GM23338 (cell line): Measurements from ENCODE around the gene SCART1. TPM values are rescaled to one million over a fixed set of nuclear protein-coding genes. Genes with fewer than 3 reads are reported as not detected.

Source experiments
- ATAC-seq: fragments of 200-7000 bp; cut with Tn5 transposase; 3 replicates; pipeline ENCODE4 v1.9.1; 2020
- DNase-seq: peaks from one replicate; pipeline ENCODE4 v3.0.0-alpha.2; 2015; ENCODE audit warnings: low spot score
- H2AFZ ChIP-seq: fragments of 200-600 bp; sonication (generic); 2 replicates; pipeline ENCODE4 v1.8.0; 2016; ENCODE audit warnings: antibody characterized with exemption, mild to moderate bottlenecking, moderate library complexity
- H3F3A ChIP-seq: fragments of 200-600 bp; sonication (generic); replicated peaks from 2 replicates; pipeline ENCODE4 v1.8.0; 2017; ENCODE audit warnings: antibody characterized with exemption, mixed run types, low read depth
- H3K27ac ChIP-seq: fragments of 200-600 bp; sonication (generic); 2 replicates; pipeline ENCODE4 v1.6.1; 2016; ENCODE audit warnings: low read depth
- H3K27me3 ChIP-seq: fragments of 200-600 bp; sonication (generic); 2 replicates; pipeline ENCODE4 v1.8.0; 2016; ENCODE audit warnings: mild to moderate bottlenecking, mixed run types, moderate library complexity; ENCODE audit not compliant: insufficient read depth
- H3K36me3 ChIP-seq: fragments of 200-600 bp; sonication (generic); 2 replicates; pipeline ENCODE4 v1.8.0; 2016; ENCODE audit warnings: mild to moderate bottlenecking; ENCODE audit not compliant: insufficient read depth
- H3K4me1 ChIP-seq: fragments of 200-600 bp; sonication (generic); 2 replicates; pipeline ENCODE4 v1.8.0; 2016; ENCODE audit warnings: mild to moderate bottlenecking, moderate library complexity; ENCODE audit not compliant: insufficient read depth
- H3K4me2 ChIP-seq: fragments of 200-600 bp; sonication (generic); 2 replicates; pipeline ENCODE4 v1.7.1; 2017; ENCODE audit warnings: mixed run types
- H3K4me3 ChIP-seq: fragments of 200-600 bp; sonication (generic); 2 replicates; pipeline ENCODE4 v1.6.1; 2016; ENCODE audit warnings: mixed run types
- H3K79me2 ChIP-seq: fragments of 200-600 bp; sonication (generic); replicated peaks from 2 replicates; pipeline ENCODE4 v1.8.0; 2017; ENCODE audit warnings: mild to moderate bottlenecking; ENCODE audit not compliant: insufficient read depth
- H3K9me2 ChIP-seq: fragments of 200-600 bp; sonication (generic); 2 replicates; pipeline ENCODE4 v1.8.0; 2017; ENCODE audit not compliant: insufficient read depth
- H4K20me1 ChIP-seq: fragments of 200-600 bp; sonication (generic); replicated peaks from 2 replicates; pipeline ENCODE4 v1.8.0; 2017; ENCODE audit warnings: mild to moderate bottlenecking; ENCODE audit not compliant: insufficient read depth
- H3K27ac Mint-ChIP-seq: 2 replicates; pipeline ENCODE4 v1.8.0; 2020; ENCODE audit warnings: inconsistent platforms, mild to moderate bottlenecking, moderate library complexity, mixed read lengths
- H3K27me3 Mint-ChIP-seq: 3 replicates; pipeline ENCODE4 v1.8.0; 2022; ENCODE audit warnings: low read depth, mild to moderate bottlenecking, moderate library complexity, mixed read lengths, inconsistent platforms; ENCODE audit not compliant: insufficient read depth, poor library complexity
- H3K36me3 Mint-ChIP-seq: 3 replicates; pipeline ENCODE4 v1.8.0; 2021; ENCODE audit warnings: low read depth, mild to moderate bottlenecking, inconsistent platforms, moderate library complexity, mixed read lengths
- H3K4me1 Mint-ChIP-seq: 3 replicates; pipeline ENCODE4 v1.8.0; 2020; ENCODE audit warnings: mild to moderate bottlenecking, inconsistent platforms, mixed read lengths
- H3K4me3 Mint-ChIP-seq: 3 replicates; pipeline ENCODE4 v1.8.0; 2021; ENCODE audit warnings: moderate library complexity, mild to moderate bottlenecking, inconsistent platforms, mixed read lengths
- H3K9me3 Mint-ChIP-seq: 3 replicates; pipeline ENCODE4 v1.8.0; 2020; ENCODE audit warnings: moderate library complexity, mild to moderate bottlenecking, inconsistent platforms, mixed read lengths
- CREB1 ChIP-seq: fragments of 250-450 bp; sonication (Bioruptor Pico); IDR thresholded peaks from 2 replicates; pipeline ENCODE4 v1.5.0; 2020; ENCODE audit warnings: low read depth, mild to moderate bottlenecking, moderate library complexity
- EZH2 ChIP-seq: fragments of 200-600 bp; sonication (generic); IDR thresholded peaks from one replicate; pipeline ENCODE4 v1.8.0; 2017; ENCODE audit warnings: antibody characterized with exemption, mild to moderate bottlenecking, low read depth; ENCODE audit not compliant: unreplicated experiment
- EZH2phosphoT487 ChIP-seq: fragments of 200-600 bp; sonication (generic); IDR thresholded peaks from one replicate; pipeline ENCODE4 v1.8.1; 2018; ENCODE audit warnings: antibody characterized with exemption; ENCODE audit not compliant: unreplicated experiment
- JUNB ChIP-seq: IDR thresholded peaks from one replicate; pipeline ENCODE4 v1.6.1; 2016; ENCODE audit warnings: antibody characterized with exemption; ENCODE audit not compliant: unreplicated experiment
- NANOG ChIP-seq: IDR thresholded peaks from 2 replicates; pipeline ENCODE4 v1.6.1; 2016; ENCODE audit warnings: antibody characterized with exemption, borderline replicate concordance
- POLR2AphosphoS5 ChIP-seq: IDR thresholded peaks from 2 replicates; pipeline ENCODE4 v1.6.1; 2016; ENCODE audit warnings: antibody characterized with exemption, low read depth
- STAT1 ChIP-seq: IDR thresholded peaks from one replicate; pipeline ENCODE4 v1.6.1; 2016; ENCODE audit warnings: antibody characterized with exemption; ENCODE audit not compliant: unreplicated experiment
- ZNF114 ChIP-seq: fragments of 250-450 bp; sonication (Bioruptor Pico); IDR thresholded peaks from 2 replicates; pipeline ENCODE4 v1.5.0; 2020; ENCODE audit warnings: mild to moderate bottlenecking, moderate library complexity
- ZNF331 ChIP-seq: fragments of 250-450 bp; sonication (Bioruptor Pico); IDR thresholded peaks from 2 replicates; pipeline ENCODE4 v1.5.0; 2020; ENCODE audit warnings: low read depth, mild to moderate bottlenecking, moderate library complexity
- polyA plus RNA-seq: library from polyadenylated mRNA; unstranded; fragments of >200 nt; fragmentation: Nextera tagmentation; extraction: Ambion mirVana; gene quantifications from 2 replicates; pipeline ENCODE4 v1.2.1, GENCODE V29; 2016
- total RNA-seq: library from RNA; depleted of rRNA; stranded (reverse); fragments of >200 nt; shearing (Covaris generic); gene quantifications from 2 replicates; pipeline ENCODE4 v1.2.3, GENCODE V29; 2014
- TF ChIP-seq, protein P1 (sequence below): IDR thresholded peaks from 2 replicates; pipeline ENCODE4 v1.6.1; 2016; ENCODE audit warnings: antibody characterized with exemption
- TF ChIP-seq, protein P2 (sequence below): fragments of 250-450 bp; sonication (Bioruptor Pico); IDR thresholded peaks from 2 replicates; pipeline ENCODE4 v1.5.0; 2020; ENCODE audit warnings: mild to moderate bottlenecking, moderate library complexity
- TF ChIP-seq, protein P3 (sequence below), 2 experiments: fragments of 200-600 bp in 1 of 2; sonication (generic) in 1 of 2; conservative IDR thresholded peaks; 2 replicates each; pipeline versions ENCODE4 v1.5.1 to v1.6.1; 2016 to 2017; ENCODE audit warnings: antibody characterized with exemption in 2 of 2, low read depth in 2 of 2, mild to moderate bottlenecking in 2 of 2, moderate library complexity in 1 of 2
- TF ChIP-seq, protein P4 (sequence below): IDR thresholded peaks from one replicate; pipeline ENCODE4 v1.6.1; 2018; ENCODE audit warnings: antibody characterized with exemption; ENCODE audit not compliant: unreplicated experiment

Gene SCART1
- total and polyA plus RNA-seq, 2 experiments from 2014 or later, result 0.59 TPM; not detected in 1

DNA sequence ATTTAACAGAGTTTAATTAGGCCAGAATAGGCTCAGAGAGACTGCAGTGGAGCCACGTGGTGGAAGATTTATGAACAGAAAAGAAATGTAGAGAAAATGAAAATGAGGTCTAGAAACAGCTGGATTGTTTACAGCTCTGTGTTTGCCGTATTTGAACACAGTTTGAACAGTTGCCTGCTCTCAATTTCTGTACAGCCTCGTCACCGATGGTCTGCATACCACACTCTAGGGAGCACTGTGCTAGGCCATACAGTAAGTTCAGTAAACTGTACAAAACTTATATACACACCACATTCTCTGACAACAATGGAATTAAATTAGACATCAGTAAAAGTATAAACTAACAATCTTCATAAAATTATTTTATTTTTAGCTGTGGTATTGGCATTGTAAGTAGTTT is 62.3 kb downstream of the SCART1 start:
- H2AFZ ChIP-seq, result no peak overlapping the region
- H3K4me1 ChIP-seq, result no peaks in the 10 kb centered on the region
- no peak overlapping the region for H3K27ac ChIP-seq
- TF ChIP-seq CREB1 (CRISPR knock-in tag), result no peak
- TF ChIP-seq, protein P1, sequence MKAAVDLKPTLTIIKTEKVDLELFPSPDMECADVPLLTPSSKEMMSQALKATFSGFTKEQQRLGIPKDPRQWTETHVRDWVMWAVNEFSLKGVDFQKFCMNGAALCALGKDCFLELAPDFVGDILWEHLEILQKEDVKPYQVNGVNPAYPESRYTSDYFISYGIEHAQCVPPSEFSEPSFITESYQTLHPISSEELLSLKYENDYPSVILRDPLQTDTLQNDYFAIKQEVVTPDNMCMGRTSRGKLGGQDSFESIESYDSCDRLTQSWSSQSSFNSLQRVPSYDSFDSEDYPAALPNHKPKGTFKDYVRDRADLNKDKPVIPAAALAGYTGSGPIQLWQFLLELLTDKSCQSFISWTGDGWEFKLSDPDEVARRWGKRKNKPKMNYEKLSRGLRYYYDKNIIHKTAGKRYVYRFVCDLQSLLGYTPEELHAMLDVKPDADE, result no peak
- no peak for TF ChIP-seq EZH2phosphoT487
- TF ChIP-seq POLR2AphosphoS5, result no peak
- no peak for TF ChIP-seq EZH2
- TF ChIP-seq, protein P2, sequence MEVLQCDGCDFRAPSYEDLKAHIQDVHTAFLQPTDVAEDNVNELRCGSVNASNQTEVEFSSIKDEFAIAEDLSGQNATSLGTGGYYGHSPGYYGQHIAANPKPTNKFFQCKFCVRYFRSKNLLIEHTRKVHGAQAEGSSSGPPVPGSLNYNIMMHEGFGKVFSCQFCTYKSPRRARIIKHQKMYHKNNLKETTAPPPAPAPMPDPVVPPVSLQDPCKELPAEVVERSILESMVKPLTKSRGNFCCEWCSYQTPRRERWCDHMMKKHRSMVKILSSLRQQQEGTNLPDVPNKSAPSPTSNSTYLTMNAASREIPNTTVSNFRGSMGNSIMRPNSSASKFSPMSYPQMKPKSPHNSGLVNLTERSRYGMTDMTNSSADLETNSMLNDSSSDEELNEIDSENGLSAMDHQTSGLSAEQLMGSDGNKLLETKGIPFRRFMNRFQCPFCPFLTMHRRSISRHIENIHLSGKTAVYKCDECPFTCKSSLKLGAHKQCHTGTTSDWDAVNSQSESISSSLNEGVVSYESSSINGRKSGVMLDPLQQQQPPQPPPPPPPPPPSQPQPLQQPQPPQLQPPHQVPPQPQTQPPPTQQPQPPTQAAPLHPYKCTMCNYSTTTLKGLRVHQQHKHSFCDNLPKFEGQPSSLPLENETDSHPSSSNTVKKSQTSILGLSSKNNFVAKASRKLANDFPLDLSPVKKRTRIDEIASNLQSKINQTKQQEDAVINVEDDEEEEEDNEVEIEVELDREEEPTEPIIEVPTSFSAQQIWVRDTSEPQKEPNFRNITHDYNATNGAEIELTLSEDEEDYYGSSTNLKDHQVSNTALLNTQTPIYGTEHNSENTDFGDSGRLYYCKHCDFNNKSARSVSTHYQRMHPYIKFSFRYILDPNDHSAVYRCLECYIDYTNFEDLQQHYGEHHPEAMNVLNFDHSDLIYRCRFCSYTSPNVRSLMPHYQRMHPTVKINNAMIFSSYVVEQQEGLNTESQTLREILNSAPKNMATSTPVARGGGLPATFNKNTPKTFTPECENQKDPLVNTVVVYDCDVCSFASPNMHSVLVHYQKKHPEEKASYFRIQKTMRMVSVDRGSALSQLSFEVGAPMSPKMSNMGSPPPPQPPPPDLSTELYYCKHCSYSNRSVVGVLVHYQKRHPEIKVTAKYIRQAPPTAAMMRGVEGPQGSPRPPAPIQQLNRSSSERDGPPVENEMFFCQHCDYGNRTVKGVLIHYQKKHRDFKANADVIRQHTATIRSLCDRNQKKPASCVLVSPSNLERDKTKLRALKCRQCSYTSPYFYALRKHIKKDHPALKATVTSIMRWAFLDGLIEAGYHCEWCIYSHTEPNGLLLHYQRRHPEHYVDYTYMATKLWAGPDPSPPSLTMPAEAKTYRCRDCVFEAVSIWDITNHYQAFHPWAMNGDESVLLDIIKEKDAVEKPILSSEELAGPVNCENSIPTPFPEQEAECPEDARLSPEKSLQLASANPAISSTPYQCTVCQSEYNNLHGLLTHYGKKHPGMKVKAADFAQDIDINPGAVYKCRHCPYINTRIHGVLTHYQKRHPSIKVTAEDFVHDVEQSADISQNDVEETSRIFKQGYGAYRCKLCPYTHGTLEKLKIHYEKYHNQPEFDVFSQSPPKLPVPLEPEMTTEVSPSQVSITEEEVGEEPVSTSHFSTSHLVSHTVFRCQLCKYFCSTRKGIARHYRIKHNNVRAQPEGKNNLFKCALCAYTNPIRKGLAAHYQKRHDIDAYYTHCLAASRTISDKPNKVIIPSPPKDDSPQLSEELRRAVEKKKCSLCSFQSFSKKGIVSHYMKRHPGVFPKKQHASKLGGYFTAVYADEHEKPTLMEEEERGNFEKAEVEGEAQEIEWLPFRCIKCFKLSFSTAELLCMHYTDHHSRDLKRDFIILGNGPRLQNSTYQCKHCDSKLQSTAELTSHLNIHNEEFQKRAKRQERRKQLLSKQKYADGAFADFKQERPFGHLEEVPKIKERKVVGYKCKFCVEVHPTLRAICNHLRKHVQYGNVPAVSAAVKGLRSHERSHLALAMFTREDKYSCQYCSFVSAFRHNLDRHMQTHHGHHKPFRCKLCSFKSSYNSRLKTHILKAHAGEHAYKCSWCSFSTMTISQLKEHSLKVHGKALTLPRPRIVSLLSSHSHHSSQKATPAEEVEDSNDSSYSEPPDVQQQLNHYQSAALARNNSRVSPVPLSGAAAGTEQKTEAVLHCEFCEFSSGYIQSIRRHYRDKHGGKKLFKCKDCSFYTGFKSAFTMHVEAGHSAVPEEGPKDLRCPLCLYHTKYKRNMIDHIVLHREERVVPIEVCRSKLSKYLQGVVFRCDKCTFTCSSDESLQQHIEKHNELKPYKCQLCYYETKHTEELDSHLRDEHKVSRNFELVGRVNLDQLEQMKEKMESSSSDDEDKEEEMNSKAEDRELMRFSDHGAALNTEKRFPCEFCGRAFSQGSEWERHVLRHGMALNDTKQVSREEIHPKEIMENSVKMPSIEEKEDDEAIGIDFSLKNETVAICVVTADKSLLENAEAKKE (CRISPR knock-in tag), result no peak
- no peak for TF ChIP-seq NANOG
- TF ChIP-seq, protein P3, sequence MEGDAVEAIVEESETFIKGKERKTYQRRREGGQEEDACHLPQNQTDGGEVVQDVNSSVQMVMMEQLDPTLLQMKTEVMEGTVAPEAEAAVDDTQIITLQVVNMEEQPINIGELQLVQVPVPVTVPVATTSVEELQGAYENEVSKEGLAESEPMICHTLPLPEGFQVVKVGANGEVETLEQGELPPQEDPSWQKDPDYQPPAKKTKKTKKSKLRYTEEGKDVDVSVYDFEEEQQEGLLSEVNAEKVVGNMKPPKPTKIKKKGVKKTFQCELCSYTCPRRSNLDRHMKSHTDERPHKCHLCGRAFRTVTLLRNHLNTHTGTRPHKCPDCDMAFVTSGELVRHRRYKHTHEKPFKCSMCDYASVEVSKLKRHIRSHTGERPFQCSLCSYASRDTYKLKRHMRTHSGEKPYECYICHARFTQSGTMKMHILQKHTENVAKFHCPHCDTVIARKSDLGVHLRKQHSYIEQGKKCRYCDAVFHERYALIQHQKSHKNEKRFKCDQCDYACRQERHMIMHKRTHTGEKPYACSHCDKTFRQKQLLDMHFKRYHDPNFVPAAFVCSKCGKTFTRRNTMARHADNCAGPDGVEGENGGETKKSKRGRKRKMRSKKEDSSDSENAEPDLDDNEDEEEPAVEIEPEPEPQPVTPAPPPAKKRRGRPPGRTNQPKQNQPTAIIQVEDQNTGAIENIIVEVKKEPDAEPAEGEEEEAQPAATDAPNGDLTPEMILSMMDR (conservative IDR thresholded peaks at IDR 0.05; ENCODE audit: low read depth in 2 of 2), result no peak
- TF ChIP-seq STAT1, result no peak
- TF ChIP-seq ZNF114 (CRISPR knock-in tag), result no peak
- no peak for TF ChIP-seq ZNF331 (CRISPR knock-in tag)
- no peak for TF ChIP-seq JUNB
- TF ChIP-seq, protein P4, sequence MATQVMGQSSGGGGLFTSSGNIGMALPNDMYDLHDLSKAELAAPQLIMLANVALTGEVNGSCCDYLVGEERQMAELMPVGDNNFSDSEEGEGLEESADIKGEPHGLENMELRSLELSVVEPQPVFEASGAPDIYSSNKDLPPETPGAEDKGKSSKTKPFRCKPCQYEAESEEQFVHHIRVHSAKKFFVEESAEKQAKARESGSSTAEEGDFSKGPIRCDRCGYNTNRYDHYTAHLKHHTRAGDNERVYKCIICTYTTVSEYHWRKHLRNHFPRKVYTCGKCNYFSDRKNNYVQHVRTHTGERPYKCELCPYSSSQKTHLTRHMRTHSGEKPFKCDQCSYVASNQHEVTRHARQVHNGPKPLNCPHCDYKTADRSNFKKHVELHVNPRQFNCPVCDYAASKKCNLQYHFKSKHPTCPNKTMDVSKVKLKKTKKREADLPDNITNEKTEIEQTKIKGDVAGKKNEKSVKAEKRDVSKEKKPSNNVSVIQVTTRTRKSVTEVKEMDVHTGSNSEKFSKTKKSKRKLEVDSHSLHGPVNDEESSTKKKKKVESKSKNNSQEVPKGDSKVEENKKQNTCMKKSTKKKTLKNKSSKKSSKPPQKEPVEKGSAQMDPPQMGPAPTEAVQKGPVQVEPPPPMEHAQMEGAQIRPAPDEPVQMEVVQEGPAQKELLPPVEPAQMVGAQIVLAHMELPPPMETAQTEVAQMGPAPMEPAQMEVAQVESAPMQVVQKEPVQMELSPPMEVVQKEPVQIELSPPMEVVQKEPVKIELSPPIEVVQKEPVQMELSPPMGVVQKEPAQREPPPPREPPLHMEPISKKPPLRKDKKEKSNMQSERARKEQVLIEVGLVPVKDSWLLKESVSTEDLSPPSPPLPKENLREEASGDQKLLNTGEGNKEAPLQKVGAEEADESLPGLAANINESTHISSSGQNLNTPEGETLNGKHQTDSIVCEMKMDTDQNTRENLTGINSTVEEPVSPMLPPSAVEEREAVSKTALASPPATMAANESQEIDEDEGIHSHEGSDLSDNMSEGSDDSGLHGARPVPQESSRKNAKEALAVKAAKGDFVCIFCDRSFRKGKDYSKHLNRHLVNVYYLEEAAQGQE, result no peak
- peaks cover 40% of the 10 kb centered on the region for H3K9me3 Mint-ChIP-seq
- no peaks in the 10 kb centered on the region for H3K36me3 Mint-ChIP-seq
- H3F3A ChIP-seq, result no peaks in the 10 kb centered on the region
- H3K9me2 ChIP-seq, result no peaks in the 10 kb centered on the region
- ATAC-seq (no peak), DNase-seq (no peak)
- no peaks in the 10 kb centered on the region for H3K36me3 ChIP-seq
- H3K4me1 Mint-ChIP-seq, result no peaks in the 10 kb centered on the region
- peaks cover 13% of the 10 kb centered on the region for H3K27me3 Mint-ChIP-seq
- peaks cover 24% of the 10 kb centered on the region for H3K27me3 ChIP-seq
- no peaks in the 10 kb centered on the region for H4K20me1 ChIP-seq
- H3K27ac Mint-ChIP-seq, result no peak overlapping the region
- no peak overlapping the region for H3K4me2 ChIP-seq
- no peak overlapping the region for H3K4me3 Mint-ChIP-seq
- no peak overlapping the region for H3K4me3 ChIP-seq
- H3K79me2 ChIP-seq, result no peaks in the 10 kb centered on the region
